ENCODE results near the gene MRNIP.
A peak's percentile ranks its signal among the peaks of the same experiment; 100 is the strongest.
"Not testable (repeated sequence)": the region's sequence is repeated elsewhere in the genome, so short reads cannot be mapped to it uniquely, and the experiment has no call there.

Gene MRNIP

GRCh38 chr5:179837076-179838011 is 21.3 kb downstream of the MRNIP start:
- no peak for DNase-seq

- DNase-seq: peak; percentile 45
Measured at GRCh38 chr5:179836225-179837019, 22.2 kb downstream of the MRNIP start.

- DNase-seq: not testable (repeated sequence)
Measured at GRCh38 chr5:179834871-179835270, 23.7 kb downstream of the MRNIP start.

- no peak for DNase-seq
Measured at GRCh38 chr5:179834120-179834519, 24.5 kb downstream of the MRNIP start.

- no peak for DNase-seq
Measured at GRCh38 chr5:179833709-179834070, 24.9 kb downstream of the MRNIP start.

GRCh38 chr5:179833056-179833708 is 25.4 kb downstream of the MRNIP start:
- no peak for DNase-seq

- no peak for DNase-seq
Measured at GRCh38 chr5:179832039-179832745, 26.4 kb downstream of the MRNIP start.

GRCh38 chr5:179830818-179831468 is 27.7 kb downstream of the MRNIP start:
- no peak for DNase-seq

- DNase-seq: no peak
Measured at GRCh38 chr5:179829732-179830435, 28.7 kb downstream of the MRNIP start.

- DNase-seq: no peak
Measured at GRCh38 chr5:179828756-179829421, 29.7 kb downstream of the MRNIP start.

GRCh38 chr5:179827680-179828079 is 30.9 kb downstream of the MRNIP start:
- no peak for DNase-seq

- DNase-seq: no peak
Measured at GRCh38 chr5:179825655-179826182, 32.9 kb downstream of the MRNIP start.

- no peak for DNase-seq
Measured at GRCh38 chr5:179824745-179825112, 33.9 kb downstream of the MRNIP start.

- DNase-seq: no peak
Measured at GRCh38 chr5:179823937-179824744, 34.5 kb downstream of the MRNIP start.

- DNase-seq: no peak
Measured at GRCh38 chr5:179822444-179822990, 36.1 kb downstream of the MRNIP start.

- no peak for DNase-seq
Measured at GRCh38 chr5:179822059-179822432, 36.6 kb downstream of the MRNIP start.

GRCh38 chr5:179821298-179822058 is 37.1 kb downstream of the MRNIP start:
- peak; percentile 71 for DNase-seq

GRCh38 chr5:179820483-179821297 is 37.9 kb downstream of the MRNIP start, which contains the start of gene SQSTM1:
Gene SQSTM1 (plus strand): TSS chr5:179820905. CDS start chr5:179820937, 32 bp downstream.
- peak; percentile 76 for DNase-seq
